ENCODE results near the gene MROH2A. TPM values are rescaled to one million over a fixed set of nuclear protein-coding genes. Genes with fewer than 3 reads are reported as not detected.

Gene MROH2A
- total and polyA plus RNA-seq, 4 donors, result 0.08 to 0.28 (median 0.09) TPM; not detected in 1

DNA sequence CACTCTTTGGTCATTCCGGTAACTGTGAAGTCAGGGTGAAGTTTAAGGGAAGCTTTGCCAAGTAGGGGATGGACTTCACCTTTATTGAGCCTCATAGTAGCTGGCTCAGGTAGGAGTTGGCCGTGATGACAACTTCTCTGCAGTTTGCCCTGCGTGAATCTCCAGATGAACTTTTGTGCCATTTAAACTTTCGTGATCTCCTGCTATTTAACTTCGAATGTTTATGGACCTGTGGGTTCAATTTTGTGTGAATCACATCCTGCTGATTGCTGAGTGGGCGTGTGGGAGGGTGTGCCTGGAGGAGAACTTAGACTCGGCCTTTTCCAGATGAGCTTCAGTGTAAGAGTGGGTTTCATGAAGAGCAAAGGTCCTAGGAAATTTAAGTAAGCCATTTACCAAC, 13.9 kb upstream of the MROH2A start:
- peaks cover 0 to 15% (median 13%) of the 10 kb centered on the region in 4 donors for H3K36me3 ChIP-seq (ENCODE audit: control insufficient read depth in 4 of 4, insufficient read depth in 3 of 4, low read depth in 1 of 4, low read length in 3 of 4)
- whole genome bisulfite sequencing, result 21% methylated on average over 7 of the region's 7 CpGs
- H3K4me1 ChIP-seq (ENCODE audit: control insufficient read depth in 4 of 4, insufficient read depth in 4 of 4, low read length in 3 of 4), result peaks cover 3 to 36% (median 9%) of the 10 kb centered on the region in 4 donors
- DNase-seq (ENCODE audit: low spot score), result no peak
- peak overlapping the region; percentile 88 to 94 for H3K27ac ChIP-seq (ENCODE audit: low read depth in 1 of 2, low read length in 2 of 2)
- H3K9me3 ChIP-seq (ENCODE audit: control insufficient read depth in 4 of 4, low read length in 3 of 4), result no peaks in the 10 kb centered on the region
- no peaks in the 10 kb centered on the region for H3K27me3 ChIP-seq (ENCODE audit: control insufficient read depth in 4 of 4, insufficient read depth in 4 of 4, low read length in 3 of 4)
- H3K9ac ChIP-seq (ENCODE audit: low read depth in 1 of 2, low read length in 2 of 2), result peak overlapping the region; percentile 39 to 99
- peak overlapping the region in 1 of 3 donors; percentile 5 for H3K4me3 ChIP-seq (ENCODE audit: low read depth in 1 of 3, low read length in 3 of 3)
- TF ChIP-seq NR2F2 (IDR thresholded peaks at IDR 0.05) (peak; percentile 42), JUND (IDR thresholded peaks at IDR 0.05) (peak; percentile 82 to 95), ATF3 (IDR thresholded peaks at IDR 0.05) (peak; percentile 83), HNF4A (conservative IDR thresholded peaks at IDR 0.05) (peak; percentile 91 to 94), SP1 (IDR thresholded peaks at IDR 0.05) (peak; percentile 99), FOXA1 (IDR thresholded peaks at IDR 0.05) (peak; percentile 82), REST (IDR thresholded peaks at IDR 0.05) (peak; percentile 63), HNF4G (IDR thresholded peaks at IDR 0.05) (peak; percentile 55), TAF1 (conservative IDR thresholded peaks at IDR 0.05) (peak; percentile 76), EGR1 (IDR thresholded peaks at IDR 0.05; ENCODE audit: low read depth in 2 of 2) (peak; percentile 94 to 96), YY1 (IDR thresholded peaks at IDR 0.05) (peak; percentile 67), ZBTB33 (IDR thresholded peaks at IDR 0.05) (peak; percentile 80), GABPA (IDR thresholded peaks at IDR 0.05 in 1 of 2, conservative IDR thresholded peaks at IDR 0.05 in 1 of 2) (peak in 1 of 2 donors; percentile 57), FOXA2 (IDR thresholded peaks at IDR 0.05) (peak; percentile 86), RXRA (IDR thresholded peaks at IDR 0.05) (peak; percentile 99 to 100), RAD21 (IDR thresholded peaks at IDR 0.05) (peak; percentile 58 to 66)
- TF ChIP-seq, protein P1, sequence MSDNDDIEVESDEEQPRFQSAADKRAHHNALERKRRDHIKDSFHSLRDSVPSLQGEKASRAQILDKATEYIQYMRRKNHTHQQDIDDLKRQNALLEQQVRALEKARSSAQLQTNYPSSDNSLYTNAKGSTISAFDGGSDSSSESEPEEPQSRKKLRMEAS (IDR thresholded peaks at IDR 0.05), result peak; percentile 82
- TF ChIP-seq, protein P2, sequence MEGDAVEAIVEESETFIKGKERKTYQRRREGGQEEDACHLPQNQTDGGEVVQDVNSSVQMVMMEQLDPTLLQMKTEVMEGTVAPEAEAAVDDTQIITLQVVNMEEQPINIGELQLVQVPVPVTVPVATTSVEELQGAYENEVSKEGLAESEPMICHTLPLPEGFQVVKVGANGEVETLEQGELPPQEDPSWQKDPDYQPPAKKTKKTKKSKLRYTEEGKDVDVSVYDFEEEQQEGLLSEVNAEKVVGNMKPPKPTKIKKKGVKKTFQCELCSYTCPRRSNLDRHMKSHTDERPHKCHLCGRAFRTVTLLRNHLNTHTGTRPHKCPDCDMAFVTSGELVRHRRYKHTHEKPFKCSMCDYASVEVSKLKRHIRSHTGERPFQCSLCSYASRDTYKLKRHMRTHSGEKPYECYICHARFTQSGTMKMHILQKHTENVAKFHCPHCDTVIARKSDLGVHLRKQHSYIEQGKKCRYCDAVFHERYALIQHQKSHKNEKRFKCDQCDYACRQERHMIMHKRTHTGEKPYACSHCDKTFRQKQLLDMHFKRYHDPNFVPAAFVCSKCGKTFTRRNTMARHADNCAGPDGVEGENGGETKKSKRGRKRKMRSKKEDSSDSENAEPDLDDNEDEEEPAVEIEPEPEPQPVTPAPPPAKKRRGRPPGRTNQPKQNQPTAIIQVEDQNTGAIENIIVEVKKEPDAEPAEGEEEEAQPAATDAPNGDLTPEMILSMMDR (IDR thresholded peaks at IDR 0.05; ENCODE audit: low read depth, low read length, missing input control), result no peak
